Stimulated activated naive CD4-positive, alpha-beta T cell treated with Interleukin-2 at 50 U/mL for 16 hours (primary cell): ENCODE data around the gene C2CD4C.
"Not testable (repeated sequence)": the region's sequence is repeated elsewhere in the genome, so short reads cannot be mapped to it uniquely, and the experiment has no call there.

ENCODE experiments used
- DNase-seq: peaks from one replicate; lab custom pipeline; 2025; lab: John Stamatoyannopoulos, UW

The C2CD4C gene

GRCh38 chr19:413756-414420, 4.9 kb upstream of the C2CD4C start:
- no peak for DNase-seq

DNA sequence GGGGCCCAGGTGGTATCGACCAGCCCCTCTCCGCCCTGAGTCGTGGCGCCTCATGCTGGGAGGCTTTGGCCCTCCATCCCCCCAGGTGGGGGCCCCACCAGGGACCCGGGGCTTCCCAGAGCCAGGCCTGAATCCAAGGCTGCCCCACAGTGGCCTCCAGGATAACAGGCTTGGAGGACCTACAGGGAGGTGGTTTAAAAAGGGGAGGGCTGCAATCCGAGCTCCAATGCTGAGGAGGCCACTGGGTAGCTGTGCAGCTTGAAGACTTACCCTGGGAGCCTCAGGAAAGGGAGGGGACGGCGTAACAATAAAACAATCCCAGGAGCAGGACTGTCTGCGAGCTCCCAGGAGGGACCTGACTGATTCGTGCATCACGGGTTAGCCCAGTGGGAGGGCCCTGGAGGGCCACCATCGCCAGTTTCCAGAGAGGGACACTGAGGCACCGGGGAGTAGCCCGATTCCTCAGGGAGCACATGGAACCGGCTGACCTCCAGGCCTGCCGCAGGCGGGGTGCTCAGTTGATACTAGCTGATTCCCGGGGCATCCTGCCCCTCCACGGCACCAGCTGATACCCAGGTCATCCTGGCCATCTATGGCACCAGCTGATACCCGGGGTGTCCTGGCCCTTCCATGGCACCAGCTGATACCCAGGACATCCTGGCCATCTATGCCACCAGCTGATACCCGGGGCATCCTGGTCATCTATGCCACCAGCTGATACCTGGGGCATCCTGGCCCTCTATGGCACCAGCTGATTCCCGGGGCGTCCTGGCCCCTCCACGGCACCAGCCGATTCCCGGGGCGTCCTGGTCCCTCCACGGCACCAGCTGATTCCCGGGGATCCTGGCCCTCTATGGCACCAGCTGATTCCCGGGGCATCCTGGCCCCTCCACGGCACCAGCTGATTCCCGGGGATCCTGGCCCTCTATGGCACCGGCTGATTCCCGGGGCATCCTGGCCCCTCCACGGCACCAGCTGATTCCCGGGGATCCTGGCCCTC, 3.7 kb upstream of the C2CD4C start:
- no peak for DNase-seq

DNA sequence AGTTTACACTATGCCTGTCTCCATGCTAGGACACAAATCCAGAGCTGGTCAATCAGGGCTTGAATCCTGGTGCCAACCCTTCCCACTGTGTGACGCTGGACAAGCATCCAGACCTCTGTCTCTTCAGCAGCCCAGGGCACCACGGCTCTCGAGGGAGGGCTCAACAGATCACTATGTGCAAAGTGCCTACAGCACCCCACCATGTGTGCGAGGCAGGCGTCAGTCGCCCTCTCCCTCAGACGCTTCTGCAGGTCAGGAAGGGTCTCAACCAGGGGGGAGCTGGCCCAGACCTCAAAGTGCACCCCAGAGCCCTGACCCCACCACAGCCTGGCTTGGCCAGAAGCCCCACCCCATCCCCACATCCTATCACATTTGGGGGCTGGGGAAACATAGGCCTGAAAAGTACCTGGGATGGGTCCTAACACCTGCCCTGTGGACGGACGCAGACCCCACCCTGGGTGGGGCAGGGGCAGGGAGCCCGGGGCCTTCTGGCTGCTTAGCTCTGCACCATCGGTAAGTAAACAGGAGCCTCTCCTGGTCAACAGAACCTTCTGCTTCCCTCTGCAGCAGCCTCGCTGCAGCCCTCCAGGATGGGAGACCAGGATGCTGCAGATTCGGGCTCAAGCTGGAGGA, 2.9 kb upstream of the C2CD4C start:
- no peak for DNase-seq

DNA sequence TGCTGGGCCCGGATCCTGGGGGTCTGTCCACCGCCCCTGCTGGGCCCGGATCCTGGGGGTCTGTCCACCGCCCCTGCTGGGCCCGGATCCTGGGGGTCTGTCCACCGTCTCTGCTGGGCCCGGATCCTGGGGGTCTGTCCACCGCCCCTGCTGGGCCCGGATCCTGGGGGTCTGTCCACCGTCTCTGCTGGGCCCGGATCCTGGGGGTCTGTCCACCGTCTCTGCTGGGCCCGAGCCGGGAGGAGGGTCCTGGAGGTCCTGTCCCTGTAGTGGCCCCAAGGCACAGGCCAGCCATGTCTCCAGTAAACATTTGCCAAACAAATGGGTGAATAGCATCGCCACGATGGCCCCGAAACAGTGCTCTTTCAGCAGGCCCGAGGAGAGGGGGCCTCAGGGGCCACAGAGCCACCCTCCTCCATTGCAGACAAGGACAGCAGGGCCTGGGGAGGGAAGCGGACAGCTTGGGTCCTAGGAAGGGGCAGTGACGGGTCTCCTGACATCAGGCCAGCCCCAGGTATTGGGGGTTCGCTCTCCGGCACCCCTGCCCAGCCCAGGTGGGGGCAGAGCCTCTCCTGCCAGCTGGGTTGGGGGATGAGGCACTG, 2.3 kb upstream of the C2CD4C start:
- DNase-seq: not testable (repeated sequence)

DNA sequence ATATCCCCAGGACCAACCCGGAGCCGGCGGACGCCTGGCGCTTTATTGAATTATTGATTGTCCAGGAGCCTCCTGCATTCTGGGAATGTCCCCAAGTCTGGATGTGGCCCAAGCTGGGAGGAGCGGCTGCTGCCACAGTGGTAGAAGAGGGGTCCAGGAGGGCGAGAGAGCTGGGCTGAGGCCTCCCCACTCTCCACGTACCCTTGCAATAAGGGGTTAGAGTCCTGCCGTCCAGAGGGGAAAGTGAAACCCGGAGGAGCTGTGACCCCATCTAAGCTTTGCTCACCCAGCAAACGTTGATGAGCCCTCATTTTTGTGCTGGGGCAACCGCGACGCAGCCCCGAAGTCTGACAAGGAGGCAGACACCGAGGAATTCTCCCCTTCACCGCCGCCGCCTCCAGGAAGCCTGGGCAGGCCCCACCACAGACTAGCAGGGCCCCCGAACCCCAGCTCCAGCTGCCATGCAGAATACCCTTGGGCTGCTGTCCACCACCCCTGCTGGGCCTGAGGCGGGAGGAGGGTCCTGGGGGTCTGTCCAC, 1.4 kb upstream of the C2CD4C start:
- no peak for DNase-seq

DNA sequence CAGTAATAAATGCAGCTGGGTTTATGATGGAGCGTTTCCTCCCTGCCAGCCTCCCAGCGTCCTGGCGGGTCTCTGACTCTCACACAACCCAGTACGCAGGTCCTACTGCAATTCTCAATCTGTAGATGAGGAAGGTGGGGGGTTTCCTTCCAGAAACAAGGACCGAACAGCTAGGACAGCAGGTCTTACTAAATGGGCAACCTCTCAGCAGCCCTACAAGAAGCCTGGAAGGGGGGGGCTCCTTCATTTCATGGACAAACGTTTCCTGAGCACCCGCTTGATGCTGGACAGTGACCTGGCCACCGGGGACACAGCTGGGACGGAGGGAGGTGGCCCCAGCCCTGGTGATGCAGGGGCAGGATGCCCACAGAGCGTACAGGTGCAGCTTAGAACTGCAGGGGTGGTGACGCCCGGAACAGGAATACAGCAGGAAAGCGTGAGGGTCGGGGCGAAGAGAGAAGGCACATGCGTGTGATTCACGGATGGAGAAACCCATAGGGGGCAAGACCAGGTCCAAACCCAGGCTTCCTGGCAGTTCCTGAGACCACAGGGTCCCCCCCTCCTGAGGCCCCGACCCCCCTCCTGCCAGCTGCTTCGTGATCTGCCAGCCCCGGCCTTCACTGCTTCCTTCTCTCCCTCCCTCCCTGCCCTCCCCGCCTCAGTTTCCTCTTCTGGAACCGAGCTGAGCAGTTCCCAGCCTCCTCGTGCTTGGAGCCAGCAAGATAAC, 732 bp upstream of the C2CD4C start:
- no peak for DNase-seq

DNA sequence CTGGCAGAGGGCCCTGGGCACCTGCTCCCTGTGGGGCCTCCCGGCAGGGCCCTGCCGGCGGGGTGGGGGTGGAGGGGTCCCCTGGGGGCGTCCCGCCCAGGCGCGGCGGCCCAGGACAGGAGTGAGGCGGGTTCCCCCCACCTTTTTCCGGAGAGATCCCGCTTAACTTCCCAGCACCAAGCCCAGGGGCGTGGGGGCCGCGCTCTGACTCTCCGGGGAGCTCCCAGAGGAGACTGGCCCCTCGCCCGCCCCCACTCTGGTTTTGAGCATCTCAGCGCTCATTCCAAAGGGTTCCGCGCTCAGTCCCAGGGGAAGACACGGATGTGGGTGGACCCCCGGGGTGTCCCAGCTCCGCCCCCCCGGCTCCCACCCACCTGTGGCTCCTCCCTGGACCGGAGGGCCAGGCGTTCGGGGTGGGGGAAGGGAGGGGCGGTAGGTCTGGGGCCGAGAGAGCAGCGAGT, 476 bp downstream of the C2CD4C start:
- no peak for DNase-seq

- DNase-seq: no peak
These were observed 1.2 kb downstream of the C2CD4C start for GRCh38 chr19:407511-408440.

DNA sequence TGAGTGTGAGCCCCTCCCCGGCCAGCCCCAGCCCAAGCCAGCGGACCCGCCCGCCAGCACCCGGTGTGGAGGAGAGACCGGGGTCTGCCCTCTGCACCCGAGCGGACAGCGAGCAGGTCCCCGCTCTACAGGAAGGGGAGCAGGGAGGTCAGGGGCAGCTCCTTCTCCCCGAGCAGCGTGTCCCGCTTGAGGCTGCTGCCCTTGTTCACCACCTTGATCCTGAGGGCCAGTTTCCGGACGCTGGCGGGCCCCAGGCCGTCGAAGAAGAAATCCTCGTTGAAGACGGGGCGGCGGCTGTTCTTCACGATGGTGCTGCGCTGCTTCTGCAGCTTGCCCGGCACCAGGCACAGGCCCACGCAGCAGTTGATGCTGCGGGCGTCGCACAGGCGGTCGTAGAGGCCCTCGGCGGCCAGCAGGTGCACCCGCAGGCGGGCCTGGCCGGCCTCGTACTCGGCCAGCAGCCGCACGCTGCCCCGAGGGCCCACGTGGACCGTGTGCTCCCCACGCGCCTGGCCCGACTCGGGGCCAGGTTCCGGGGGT, 1.9 kb downstream of the C2CD4C start:
- no peak for DNase-seq

- DNase-seq: no peak
These were observed 2.7 kb downstream of the C2CD4C start for GRCh38 chr19:406135-406781.

- no peak for DNase-seq
These were observed 3.6 kb downstream of the C2CD4C start for GRCh38 chr19:405121-405965.

- DNase-seq: no peak
These were observed 5.5 kb downstream of the C2CD4C start for GRCh38 chr19:403221-404027.

DNA sequence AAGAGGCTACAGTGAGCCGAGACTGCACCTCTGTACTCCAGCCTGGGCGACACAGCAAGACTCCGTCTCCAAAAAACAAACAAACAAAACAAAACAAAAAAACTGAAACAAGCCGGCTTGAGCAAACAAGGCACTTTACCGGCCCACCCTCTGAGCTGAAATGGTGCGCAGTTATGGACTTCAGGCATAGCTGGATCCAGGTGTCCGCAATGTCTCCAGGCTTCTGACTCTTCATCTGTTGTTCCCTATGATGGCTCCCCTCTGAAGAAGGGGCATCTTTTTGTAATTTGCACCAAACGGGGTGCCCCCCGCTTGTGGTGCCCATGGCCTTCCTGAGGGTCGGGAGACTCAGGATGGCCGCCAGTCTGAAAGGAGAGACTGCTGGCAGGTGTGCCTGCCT, 6.2 kb downstream of the C2CD4C start:
- no peak for DNase-seq

- DNase-seq: no peak
These were observed 7.0 kb downstream of the C2CD4C start for GRCh38 chr19:401866-402511.

DNA sequence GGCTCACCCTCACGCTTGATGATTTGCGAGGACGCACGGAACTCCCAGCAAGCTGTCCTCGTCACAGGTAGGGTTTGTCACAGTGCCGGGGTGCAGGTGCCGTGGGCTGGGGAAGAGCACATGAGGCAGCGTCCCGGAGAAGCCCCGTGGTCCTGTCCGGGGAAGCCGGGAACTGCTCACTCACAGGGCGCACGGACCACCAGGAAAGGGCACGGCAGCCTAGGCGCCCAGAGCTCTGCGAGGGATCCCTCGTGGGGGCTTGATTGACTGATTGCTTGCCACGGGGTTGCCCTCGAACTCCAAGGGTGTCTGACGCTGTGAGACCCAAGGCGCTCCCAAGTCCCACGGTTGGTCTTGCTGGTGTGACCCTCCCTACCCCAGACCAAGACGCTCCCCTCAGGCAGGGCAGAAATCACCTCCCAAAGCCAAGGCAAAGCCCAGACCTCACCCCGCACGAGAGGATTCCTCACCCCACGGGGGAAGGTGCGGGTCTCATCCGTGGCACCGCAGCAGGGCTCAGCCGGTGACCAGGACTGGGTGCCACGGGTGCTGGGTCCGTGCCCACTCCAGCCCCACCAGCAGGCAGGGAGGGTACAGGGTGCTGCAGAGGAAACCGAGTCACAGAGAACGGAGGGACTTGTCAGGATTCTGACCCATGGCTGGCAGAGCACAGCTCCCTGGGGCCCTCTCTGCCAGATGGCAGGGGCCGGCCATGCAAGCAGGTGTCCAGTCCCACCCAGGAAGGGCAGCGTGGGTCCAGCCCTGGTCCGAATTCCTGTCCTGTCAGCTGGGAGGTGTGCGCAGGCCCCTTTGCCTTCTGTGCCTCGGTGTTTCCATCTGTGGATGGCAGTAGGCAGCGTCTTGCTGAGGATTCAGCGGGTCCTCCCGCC, 7.7 kb downstream of the C2CD4C start:
- DNase-seq: no peak

- DNase-seq: no peak
These were observed 9.6 kb downstream of the C2CD4C start for GRCh38 chr19:399370-399769.
